CD4-positive, alpha-beta T cell treated with Interleukin-1 beta for 1 hour (primary cell): Measurements from ENCODE around the gene CKLF.
"Not testable (repeated sequence)": the region's sequence is repeated elsewhere in the genome, so short reads cannot be mapped to it uniquely, and the experiment has no call there.

ENCODE experiments used
- DNase-seq, 2 donors: peaks; one replicate each; pipeline ENCODE4 v3.0.0-alpha.2; 2020 to 2022

The CKLF gene

DNA sequence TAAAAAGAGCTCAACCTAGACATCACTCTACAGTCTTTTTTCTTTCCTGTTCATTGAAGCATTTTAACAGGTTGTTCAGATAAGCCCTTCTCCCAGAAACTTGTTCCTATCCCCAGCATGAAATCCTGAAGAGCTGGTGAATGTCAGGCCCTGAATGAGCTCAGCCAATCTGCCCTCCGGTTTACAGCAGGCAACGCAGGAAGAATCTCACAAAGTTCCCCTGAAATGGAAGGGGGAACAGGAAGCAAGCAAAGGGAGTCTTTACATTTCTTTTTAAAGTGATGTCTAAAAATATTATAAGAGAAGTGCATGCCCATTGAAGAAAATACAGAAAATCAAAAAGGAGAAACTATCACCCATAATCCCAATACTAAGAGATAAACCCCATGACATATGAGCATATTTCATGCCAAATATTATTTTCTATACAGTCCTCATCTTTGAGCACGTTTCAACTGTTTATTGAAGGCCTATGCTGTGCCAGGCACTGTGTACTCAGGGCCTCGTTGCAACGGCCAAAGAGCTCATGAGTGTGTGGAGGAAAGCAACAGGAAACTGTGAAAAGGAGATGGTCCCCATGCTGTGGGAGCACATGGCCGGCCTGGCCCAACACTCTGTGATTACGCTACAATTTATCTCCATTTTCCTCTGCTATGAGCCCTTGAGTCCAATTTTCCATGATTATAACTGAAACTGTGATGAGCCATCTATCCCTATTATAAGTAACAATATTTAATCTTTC lies 8.2 kb upstream of the CKLF start:
- DNase-seq: no peak

- DNase-seq: no peak
Observed at GRCh38 chr16:66547101-66547989, 5.0 kb upstream of the CKLF start.

- DNase-seq: no peak
Observed at GRCh38 chr16:66548068-66548467, 4.3 kb upstream of the CKLF start.

GRCh38 chr16:66548868-66549267 lies 3.5 kb upstream of the CKLF start:
- DNase-seq: no peak

- peak; percentile 43 to 56 for DNase-seq
Observed at GRCh38 chr16:66549284-66550131, 2.9 kb upstream of the CKLF start, which contains the start of gene TK2. Gene TK2, minus strand, starts transcription at chr16:66550122. Its CDS starts 61 bp downstream, at chr16:66550061.

DNA sequence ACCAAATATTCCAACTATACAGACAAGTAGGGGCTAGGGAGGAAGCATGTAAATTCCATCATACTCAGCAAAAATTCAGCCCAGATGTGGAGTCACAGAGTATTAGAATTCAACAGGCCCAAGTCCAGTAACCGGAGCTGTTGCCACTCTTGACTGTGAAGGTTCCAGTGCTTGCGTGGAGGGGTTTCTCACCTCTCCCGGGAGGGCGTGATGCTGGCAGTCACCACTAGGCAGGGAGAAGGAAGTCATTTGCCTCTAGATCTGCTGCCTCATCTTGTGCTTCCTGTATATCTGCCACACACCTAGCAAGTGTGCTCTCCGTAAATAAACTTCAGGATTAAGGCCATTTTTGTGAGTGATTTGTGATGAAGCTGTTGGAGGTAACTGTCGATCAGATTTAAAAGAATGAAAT lies 1.0 kb upstream of the CKLF start:
- DNase-seq: peak; percentile 66 to 67

GRCh38 chr16:66551788-66552285 lies 539 bp upstream of the CKLF start:
- DNase-seq: no peak

- peak in 1 of 2 donors; percentile 15 for DNase-seq
Observed at GRCh38 chr16:66553223-66553622, 847 bp downstream of the CKLF start.

- no peak for DNase-seq
Observed at GRCh38 chr16:66554021-66554420, 1.6 kb downstream of the CKLF start.

- DNase-seq: no peak
Observed at GRCh38 chr16:66554495-66554894, 2.1 kb downstream of the CKLF start.

DNA sequence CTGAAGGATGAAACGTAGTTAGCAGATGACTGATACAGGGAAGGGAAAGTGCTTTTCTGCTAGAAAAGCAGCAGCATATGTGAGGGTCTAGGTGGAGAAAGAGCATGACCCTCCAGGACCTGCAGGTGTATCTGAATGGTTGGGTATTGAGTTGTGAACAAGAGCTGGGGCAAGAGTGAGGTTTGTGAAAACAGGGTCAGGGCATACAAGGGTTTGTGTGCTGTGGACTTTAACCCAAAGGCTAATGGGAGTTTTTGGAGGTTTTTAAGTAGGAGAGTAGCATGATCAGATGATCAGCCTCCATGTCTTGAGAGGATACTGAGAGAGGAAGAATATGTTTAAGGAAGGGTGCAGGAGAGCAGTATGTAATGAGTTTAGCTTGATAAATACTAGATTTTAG lies 7.7 kb downstream of the CKLF start:
- no peak for DNase-seq

DNA sequence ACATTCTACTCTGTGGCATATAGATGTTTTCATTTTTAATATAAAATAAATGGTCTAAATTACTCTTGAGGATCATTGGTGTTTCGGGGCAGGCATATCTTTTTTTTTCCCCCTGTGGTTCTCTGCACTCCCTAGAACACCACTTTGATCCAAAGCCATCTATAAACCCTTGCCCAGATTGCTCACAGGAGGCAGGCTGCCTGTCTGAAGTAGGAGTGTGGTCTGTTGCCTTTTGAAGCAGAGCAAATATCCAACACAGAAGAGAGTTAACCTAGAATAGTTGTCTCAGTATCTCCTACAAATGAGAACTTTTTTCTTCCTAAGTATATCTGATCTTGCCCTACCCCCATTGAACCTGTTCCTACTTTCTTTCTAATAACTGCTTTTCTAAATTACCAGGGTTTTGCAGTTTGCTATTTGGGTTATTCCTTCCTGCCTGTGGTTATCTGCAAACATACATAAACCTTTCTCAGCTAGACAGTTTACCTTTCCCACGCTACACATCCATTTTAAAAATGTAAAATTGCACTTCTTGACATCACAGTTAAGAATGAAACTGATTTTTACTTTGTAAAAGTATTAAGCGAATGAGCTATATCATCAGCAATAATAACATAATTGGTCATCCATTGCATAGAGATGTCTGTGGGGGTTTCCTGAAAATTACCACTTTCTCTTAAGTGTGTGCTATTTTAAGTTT lies 9.2 kb downstream of the CKLF start:
- no peak for DNase-seq

- peak in 1 of 2 donors; percentile 31 for DNase-seq
Observed at GRCh38 chr16:66562409-66562808, 10.0 kb downstream of the CKLF start.

DNA sequence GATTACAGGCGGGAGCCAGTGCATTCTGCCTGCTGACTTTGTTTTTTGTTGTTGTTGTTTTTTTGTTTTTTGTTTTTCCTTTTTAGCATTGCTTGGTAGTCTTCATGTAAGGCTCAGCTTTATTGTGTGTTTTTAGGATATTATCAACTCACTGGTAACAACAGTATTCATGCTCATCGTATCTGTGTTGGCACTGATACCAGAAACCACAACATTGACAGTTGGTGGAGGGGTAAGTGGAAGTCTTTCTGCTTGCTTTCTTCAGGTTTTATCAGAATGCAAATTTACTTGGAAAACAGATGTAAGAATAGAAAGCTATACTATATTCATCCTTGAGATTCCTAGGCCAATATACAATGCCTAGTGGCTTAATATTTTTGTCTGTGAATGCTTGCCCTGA lies 10.6 kb downstream of the CKLF start:
- DNase-seq: no peak

DNA sequence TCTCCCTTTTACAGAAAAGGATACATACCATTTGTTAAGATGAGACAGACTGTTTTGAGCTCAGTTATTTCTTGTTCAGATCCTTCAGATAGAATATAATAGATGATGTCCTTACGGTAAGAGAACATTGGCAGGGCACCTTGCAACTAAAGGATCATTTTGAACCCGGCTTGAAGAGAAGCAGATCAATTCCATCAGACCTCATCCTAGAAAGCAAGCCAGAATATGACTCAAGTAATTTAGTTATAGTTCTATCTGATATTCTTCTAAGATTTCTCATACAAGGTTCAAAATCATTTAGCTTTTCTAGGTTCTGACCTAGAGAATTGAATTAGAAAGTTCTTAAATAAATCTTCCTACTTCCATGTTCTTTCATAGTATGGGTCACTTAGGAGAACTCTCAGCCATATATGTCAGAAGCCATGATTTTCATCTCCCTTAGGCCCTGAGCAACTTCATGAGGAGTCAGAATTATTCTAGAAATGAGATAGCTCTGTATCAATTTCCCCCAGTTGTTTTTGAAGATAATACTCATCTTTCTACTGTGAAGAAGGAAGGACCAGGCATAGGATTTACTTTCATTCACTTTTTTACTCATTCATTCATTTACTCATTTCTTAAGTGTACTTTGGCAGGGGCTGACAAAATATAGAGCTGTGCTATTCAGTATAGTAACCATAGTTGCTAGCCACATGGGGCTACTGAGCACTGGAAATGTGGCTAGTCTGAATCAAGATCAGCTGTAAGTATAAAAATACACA lies 11.4 kb downstream of the CKLF start:
- DNase-seq: no peak

GRCh38 chr16:66566051-66566901 lies 13.9 kb downstream of the CKLF start, which contains the start of gene CMTM1:
Gene CMTM1, plus strand, starts transcription at chr16:66566439. Its CDS starts 75 bp downstream, at chr16:66566514.
- no peak for DNase-seq

- not testable (repeated sequence) for DNase-seq
Observed at GRCh38 chr16:66567270-66567669, 14.9 kb downstream of the CKLF start.

DNA sequence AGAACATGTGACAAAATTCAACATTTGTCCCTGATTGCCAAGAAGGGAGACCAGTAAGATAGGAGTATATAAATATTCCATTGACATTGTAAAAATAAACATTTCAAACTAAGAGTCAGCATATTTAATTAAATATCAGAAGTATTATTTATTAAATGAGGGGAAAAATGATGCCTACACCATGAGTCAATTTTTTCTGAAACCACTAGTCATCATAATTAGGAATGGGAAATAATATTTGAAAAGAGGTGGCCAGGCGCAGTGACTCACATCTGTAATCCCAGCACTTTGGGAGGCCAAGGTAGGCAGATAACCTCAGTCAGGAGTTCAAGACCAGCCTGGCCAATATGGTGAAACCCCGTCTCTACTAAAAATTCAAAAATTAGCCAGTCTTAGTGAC lies 16.0 kb downstream of the CKLF start:
- no peak for DNase-seq

DNA sequence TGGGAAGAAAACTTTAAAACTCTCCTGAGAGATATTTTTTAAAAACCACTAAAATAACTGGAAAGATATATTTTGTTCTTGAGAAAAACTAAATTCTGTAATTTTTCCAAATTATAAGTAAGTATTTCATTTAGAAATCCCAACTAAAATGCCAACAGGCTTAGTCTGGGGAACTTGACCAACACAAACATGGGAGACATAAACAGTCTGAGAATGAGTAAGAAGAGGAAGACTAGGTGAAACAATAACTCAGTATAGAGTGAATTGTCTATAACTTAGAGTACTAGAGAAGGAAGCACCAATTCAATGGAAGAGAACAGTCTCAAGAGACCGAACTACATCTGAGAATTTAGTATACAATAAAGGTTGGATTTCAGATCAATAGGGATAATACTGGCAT lies 16.8 kb downstream of the CKLF start:
- DNase-seq: no peak

- DNase-seq: no peak
Observed at GRCh38 chr16:66569827-66570405, 17.5 kb downstream of the CKLF start.
